Lower lobe of right lung (tissue), 2 donors: ENCODE data around the gene POU6F2. TPM values are rescaled to one million over a fixed set of nuclear protein-coding genes. Genes with fewer than 3 reads are reported as not detected.

ENCODE experiments used
- ATAC-seq, 2 donors: fragments of 200-7000 bp; cut with Tn5 transposase; one replicate each; pipeline ENCODE4 v1.9.1; 2020 to 2022; ENCODE audit warnings: mild to moderate bottlenecking in 2 of 2, moderate library complexity in 2 of 2
- DNase-seq: peaks from one replicate; pipeline ENCODE4 v3.0.0-alpha.2; 2020
- H3K27ac ChIP-seq: fragments of 200-600 bp; one replicate; pipeline ENCODE4 v1.8.0; 2022
- H3K27me3 ChIP-seq: fragments of 200-600 bp; one replicate; pipeline ENCODE4 v1.8.0; 2022; ENCODE audit warnings: low read depth
- H3K36me3 ChIP-seq: fragments of 200-600 bp; one replicate; pipeline ENCODE4 v1.8.0; 2022; ENCODE audit warnings: mild to moderate bottlenecking
- H3K4me1 ChIP-seq: fragments of 200-600 bp; one replicate; pipeline ENCODE4 v1.8.0; 2022
- H3K4me3 ChIP-seq: fragments of 200-600 bp; one replicate; pipeline ENCODE4 v1.8.0; 2022; ENCODE audit warnings: mild to moderate bottlenecking
- H3K9me3 ChIP-seq: fragments of 200-600 bp; one replicate; pipeline ENCODE4 v1.8.0; 2022
- intact Hi-C: fragments of 100-400 bp; cut with DNase I; formaldehyde crosslinking; loops from one replicate; pipeline ENCODE4 v1.11.0; 2022
- long read RNA-seq: library from polyadenylated mRNA; unstranded; transcript quantifications from one replicate; pipeline ENCODE4 v2.0.0, GENCODE V29; 2021
- total RNA-seq: library from RNA; stranded (reverse); fragmentation: NEBNext Ultra II Directional; extraction: Animal tissue kit (Norgen Biotek cat#: 25700); gene quantifications from one replicate; pipeline ENCODE4 v1.2.1, GENCODE V29; 2021
- TF ChIP-seq, protein P1 (sequence below): fragments of 200-600 bp; IDR thresholded peaks from one replicate; pipeline ENCODE4 v1.8.0; 2022; ENCODE audit warnings: antibody characterized with exemption, mild to moderate bottlenecking
- donor health status: DM: no; HTN: yes; CAD: no; lungs with severe emphysema.

The POU6F2 gene, protein sequence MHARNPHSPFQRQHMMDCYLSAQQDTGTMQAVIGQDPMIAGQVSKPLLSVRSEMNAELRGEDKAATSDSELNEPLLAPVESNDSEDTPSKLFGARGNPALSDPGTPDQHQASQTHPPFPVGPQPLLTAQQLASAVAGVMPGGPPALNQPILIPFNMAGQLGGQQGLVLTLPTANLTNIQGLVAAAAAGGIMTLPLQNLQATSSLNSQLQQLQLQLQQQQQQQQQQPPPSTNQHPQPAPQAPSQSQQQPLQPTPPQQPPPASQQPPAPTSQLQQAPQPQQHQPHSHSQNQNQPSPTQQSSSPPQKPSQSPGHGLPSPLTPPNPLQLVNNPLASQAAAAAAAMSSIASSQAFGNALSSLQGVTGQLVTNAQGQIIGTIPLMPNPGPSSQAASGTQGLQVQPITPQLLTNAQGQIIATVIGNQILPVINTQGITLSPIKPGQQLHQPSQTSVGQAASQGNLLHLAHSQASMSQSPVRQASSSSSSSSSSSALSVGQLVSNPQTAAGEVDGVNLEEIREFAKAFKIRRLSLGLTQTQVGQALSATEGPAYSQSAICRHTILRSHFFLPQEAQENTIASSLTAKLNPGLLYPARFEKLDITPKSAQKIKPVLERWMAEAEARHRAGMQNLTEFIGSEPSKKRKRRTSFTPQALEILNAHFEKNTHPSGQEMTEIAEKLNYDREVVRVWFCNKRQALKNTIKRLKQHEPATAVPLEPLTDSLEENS
- not detected for total RNA-seq
- long read RNA-seq, result 0 reads

DNA sequence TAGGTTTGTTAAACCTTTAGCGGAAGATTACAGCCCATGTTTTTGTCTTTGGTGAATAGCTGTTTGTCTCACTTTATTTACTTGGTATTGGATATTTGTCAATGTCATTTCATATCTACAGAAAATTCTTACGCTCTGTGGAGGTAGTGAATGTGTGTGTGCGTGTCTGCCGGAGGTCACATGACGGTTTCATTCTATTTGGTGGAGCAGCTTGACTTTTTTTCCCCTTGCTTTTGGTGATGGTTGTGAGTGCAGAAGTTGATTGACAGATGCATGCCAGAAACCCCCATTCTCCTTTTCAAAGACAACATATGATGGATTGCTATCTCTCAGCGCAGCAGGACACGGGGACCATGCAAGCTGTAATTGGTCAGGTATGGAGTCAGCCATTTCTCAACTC, at the start of gene POU6F2:
POU6F2 (plus strand) TSS at position 225 of the 400 bp plus-strand sequence; CDS start at position 270, 45 bp downstream.
- TF ChIP-seq, protein P1, sequence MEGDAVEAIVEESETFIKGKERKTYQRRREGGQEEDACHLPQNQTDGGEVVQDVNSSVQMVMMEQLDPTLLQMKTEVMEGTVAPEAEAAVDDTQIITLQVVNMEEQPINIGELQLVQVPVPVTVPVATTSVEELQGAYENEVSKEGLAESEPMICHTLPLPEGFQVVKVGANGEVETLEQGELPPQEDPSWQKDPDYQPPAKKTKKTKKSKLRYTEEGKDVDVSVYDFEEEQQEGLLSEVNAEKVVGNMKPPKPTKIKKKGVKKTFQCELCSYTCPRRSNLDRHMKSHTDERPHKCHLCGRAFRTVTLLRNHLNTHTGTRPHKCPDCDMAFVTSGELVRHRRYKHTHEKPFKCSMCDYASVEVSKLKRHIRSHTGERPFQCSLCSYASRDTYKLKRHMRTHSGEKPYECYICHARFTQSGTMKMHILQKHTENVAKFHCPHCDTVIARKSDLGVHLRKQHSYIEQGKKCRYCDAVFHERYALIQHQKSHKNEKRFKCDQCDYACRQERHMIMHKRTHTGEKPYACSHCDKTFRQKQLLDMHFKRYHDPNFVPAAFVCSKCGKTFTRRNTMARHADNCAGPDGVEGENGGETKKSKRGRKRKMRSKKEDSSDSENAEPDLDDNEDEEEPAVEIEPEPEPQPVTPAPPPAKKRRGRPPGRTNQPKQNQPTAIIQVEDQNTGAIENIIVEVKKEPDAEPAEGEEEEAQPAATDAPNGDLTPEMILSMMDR, result no peak
- peaks cover 22% of the 10 kb centered on the region for H3K27me3 ChIP-seq
- ATAC-seq (no peak), DNase-seq (no peak)
- H3K27ac ChIP-seq, result no peak within 1 kb of the TSS
- H3K4me3 ChIP-seq, result no peak within 1 kb of the TSS
- no peaks in the 10 kb centered on the region for H3K4me1 ChIP-seq
- intact Hi-C loops, result no loop called here
- no peaks in the 10 kb centered on the region for H3K36me3 ChIP-seq
- no peaks in the 10 kb centered on the region for H3K9me3 ChIP-seq

DNA sequence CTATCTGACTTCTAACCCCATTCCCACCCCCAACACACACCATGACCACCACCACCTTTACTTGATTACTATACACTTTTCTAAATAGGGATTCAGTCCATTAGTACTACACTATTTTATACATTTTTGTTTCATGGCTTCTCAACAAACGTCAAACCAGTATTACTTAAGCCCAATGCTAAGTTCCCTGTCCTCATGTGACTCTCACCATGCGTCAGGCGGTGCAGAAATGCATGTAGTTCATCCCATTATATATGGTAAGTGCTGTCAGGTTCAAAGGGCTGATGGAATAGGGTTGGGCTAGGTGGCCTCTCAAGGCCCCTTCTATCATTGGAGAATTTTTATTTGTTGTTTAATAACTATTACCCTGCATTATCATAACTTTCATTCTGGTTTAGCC, 49.2 kb upstream of the POU6F2 start:
- intact Hi-C loops, result no loop called here

DNA sequence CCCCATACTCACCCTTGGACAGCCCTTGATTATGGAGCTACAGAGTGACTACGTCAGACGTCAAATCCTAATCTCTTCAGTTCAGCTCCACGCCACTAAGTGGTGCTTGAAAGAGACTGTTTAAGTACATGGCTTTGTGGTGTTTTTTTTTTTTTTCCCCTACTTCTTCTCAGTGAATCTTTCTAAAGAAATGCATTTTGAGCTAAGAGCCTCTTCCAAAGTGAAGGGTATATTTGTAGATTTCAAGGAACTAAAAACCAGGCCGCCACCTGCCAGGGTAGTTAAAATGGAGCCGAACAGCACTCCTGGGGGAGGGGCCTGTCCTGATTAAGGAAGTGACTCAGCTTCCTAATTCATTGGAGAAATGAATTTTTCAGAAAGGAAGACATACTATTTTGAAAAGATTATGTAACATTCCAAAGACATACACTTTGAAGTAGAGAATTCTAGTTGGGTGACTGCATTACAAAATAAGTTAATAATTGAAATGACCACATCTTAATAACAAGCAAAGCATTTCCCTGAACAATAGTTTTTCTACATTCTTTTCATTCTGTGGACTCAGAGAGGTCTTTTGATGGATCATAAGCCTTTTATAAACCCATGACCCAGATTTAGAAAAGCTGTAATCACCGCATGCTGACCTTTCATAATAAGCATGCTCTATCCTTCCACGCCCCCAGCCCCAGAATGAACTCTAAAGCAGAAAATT, 48.1 kb upstream of the POU6F2 start:
- TF ChIP-seq, protein P1, result no peak
- ATAC-seq (peak; percentile 84 to 86), DNase-seq (peak; percentile 56)
- Histone ChIP-seq H3K27ac (peak overlapping the region; percentile 48), H3K36me3 (no peaks in the 10 kb centered on the region), H3K4me3 (no peak overlapping the region), H3K27me3 (no peaks in the 10 kb centered on the region), H3K9me3 (no peaks in the 10 kb centered on the region), H3K4me1 (peaks cover 6% of the 10 kb centered on the region)
- intact Hi-C loops, result loop anchor here (5.0 kb wide), 1 partner anchor 538 kb away; no protein-coding TSS in a partner anchor

More for the DNA sequence above, 49.2 kb upstream of the POU6F2 start:
- no peak overlapping the region for H3K4me3 ChIP-seq
- ATAC-seq (no peak), DNase-seq (no peak)
- no peak overlapping the region for H3K27ac ChIP-seq
- H3K36me3 ChIP-seq, result no peaks in the 10 kb centered on the region
- H3K9me3 ChIP-seq, result no peaks in the 10 kb centered on the region
- H3K4me1 ChIP-seq, result peaks cover 6% of the 10 kb centered on the region
- TF ChIP-seq, protein P1, result no peak
- no peaks in the 10 kb centered on the region for H3K27me3 ChIP-seq

DNA sequence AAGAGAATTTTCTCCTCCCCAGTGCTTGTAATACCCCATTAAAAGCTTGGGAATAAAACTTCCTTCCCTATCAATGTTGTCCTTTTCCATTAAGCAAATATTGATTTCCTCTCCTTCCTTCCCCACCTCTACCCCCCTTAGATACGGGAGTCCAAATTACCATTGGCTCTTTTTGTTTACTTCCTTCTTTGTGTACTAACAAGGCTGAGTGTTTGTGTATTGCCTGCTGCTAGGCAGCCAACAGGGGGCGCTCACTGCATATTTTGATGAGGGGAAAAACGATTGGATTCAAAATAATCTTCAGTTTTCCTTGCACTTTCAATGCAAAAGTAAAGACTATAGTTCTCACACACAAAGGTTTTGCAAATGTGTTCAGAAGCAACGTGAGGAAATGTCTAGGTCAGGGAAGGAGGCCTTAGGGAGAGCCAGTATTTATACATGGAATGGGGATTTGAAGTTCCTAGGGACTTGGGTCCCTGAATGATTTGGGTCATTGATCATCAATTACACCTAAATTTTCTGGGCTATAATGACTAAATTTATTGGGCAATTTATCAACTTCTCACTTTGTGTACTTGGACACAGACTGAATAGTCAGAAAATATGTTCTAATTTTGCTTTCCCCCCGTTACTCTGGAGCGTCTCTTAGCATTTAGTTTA, 45.1 kb upstream of the POU6F2 start:
- peak; percentile 31 to 46 for ATAC-seq
- DNase-seq, result peak; percentile 67
- intact Hi-C loops, result loop anchor here (5.0 kb wide), 1 partner anchor 535 kb away; no protein-coding TSS in a partner anchor

More for the DNA sequence above, 45.1 kb upstream of the POU6F2 start:
- Histone ChIP-seq H3K4me3 (no peak overlapping the region), H3K36me3 (no peaks in the 10 kb centered on the region), H3K27me3 (no peaks in the 10 kb centered on the region), H3K9me3 (no peaks in the 10 kb centered on the region), H3K4me1 (peaks cover 6% of the 10 kb centered on the region), H3K27ac (no peak overlapping the region)
- TF ChIP-seq, protein P1, result peak; percentile 85
